ENCODE data around the gene RBBP5. TPM values are rescaled to one million over a fixed set of nuclear protein-coding genes. Genes with fewer than 3 reads are reported as not detected.
A peak's percentile ranks its signal among the peaks of the same experiment; 100 is the strongest.

The RBBP5 gene
- total RNA-seq, 1 experiment from 2014 or later, result 24.5 TPM

DNA sequence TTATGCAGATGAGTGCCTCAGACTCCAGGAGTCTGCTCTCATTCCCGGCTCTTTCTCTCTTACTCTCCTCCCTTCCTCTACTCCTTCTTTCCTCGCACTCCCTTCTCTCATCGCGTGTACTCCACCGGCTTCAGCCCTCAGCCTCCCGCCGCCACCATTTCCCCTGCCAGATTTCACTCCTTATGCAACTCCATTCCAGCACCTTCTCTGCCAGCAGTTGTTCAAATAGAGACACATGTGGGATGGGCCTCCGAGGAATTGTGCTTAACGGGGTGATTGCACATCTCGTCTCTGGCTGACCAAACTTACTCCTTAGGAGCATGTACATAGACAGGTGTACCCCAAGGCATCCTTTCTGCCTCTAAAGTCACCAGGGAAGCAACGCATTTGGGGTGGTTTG lies 76.6 kb downstream of the RBBP5 start:
- H3K27me3 ChIP-seq (ENCODE audit: insufficient read depth, low read length), result peaks cover 36% of the 10 kb centered on the region; the same call in 1 of the 2 replicates
- TF ChIP-seq, protein P1, sequence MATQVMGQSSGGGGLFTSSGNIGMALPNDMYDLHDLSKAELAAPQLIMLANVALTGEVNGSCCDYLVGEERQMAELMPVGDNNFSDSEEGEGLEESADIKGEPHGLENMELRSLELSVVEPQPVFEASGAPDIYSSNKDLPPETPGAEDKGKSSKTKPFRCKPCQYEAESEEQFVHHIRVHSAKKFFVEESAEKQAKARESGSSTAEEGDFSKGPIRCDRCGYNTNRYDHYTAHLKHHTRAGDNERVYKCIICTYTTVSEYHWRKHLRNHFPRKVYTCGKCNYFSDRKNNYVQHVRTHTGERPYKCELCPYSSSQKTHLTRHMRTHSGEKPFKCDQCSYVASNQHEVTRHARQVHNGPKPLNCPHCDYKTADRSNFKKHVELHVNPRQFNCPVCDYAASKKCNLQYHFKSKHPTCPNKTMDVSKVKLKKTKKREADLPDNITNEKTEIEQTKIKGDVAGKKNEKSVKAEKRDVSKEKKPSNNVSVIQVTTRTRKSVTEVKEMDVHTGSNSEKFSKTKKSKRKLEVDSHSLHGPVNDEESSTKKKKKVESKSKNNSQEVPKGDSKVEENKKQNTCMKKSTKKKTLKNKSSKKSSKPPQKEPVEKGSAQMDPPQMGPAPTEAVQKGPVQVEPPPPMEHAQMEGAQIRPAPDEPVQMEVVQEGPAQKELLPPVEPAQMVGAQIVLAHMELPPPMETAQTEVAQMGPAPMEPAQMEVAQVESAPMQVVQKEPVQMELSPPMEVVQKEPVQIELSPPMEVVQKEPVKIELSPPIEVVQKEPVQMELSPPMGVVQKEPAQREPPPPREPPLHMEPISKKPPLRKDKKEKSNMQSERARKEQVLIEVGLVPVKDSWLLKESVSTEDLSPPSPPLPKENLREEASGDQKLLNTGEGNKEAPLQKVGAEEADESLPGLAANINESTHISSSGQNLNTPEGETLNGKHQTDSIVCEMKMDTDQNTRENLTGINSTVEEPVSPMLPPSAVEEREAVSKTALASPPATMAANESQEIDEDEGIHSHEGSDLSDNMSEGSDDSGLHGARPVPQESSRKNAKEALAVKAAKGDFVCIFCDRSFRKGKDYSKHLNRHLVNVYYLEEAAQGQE (IDR thresholded peaks at IDR 0.05; ENCODE audit: low read depth), result no peak
- TF ChIP-seq ZFX (IDR thresholded peaks at IDR 0.05) (no peak), POLR2A (IDR thresholded peaks at IDR 0.05; ENCODE audit: borderline replicate concordance, extremely low read depth, insufficient read depth, insufficient read length) (no peak), CBX3 (IDR thresholded peaks at IDR 0.05; ENCODE audit: low read depth) (no peak)
- RAD21 ChIA-PET (ENCODE audit: low non-redundant PET in 1 of 2, low total read pairs in 2 of 2, uncharacterized antibody in 2 of 2, unreplicated experiment in 2 of 2), result no interaction called here
- intact Hi-C loops (cut with micrococcal nuclease), result no loop called here
- no TSS peak for BruUV-seq (replicated peaks)
- POLR2A ChIA-PET, result no interaction called here
- DNase-seq (ENCODE audit: low read depth, low spot score) (no peak), ATAC-seq (no peak)
- no peak overlapping the region for H3K9ac ChIP-seq (ENCODE audit: low read length)
- H3K9me3 ChIP-seq (ENCODE audit: control insufficient read depth in 1 of 2, insufficient read depth in 1 of 2, low read depth in 1 of 2, low read length in 2 of 2), result no peaks in the 10 kb centered on the region
- CTCF ChIA-PET, result no interaction called here
- no peak overlapping the region for H3K4me2 ChIP-seq (ENCODE audit: low read length)
- H3K36me3 ChIP-seq (ENCODE audit: control insufficient read depth in 1 of 2, insufficient read depth in 2 of 2, low read length in 2 of 2), result no peaks in the 10 kb centered on the region
- H3K4me3 ChIP-seq (replicated peaks in 1 of 2; ENCODE audit: low read depth in 1 of 2, low read length in 2 of 2), result no peak overlapping the region
- no peaks in the 10 kb centered on the region for H4K20me1 ChIP-seq (ENCODE audit: insufficient read depth)
- H2AFZ ChIP-seq (ENCODE audit: low read depth, low read length, poor library complexity, severe bottlenecking), result no peak overlapping the region
- H3K27ac ChIP-seq (ENCODE audit: low read depth, low read length), result no peak overlapping the region
- no peaks in the 10 kb centered on the region for H3K4me1 ChIP-seq (ENCODE audit: control insufficient read depth in 1 of 2, insufficient read depth in 2 of 2, low read length in 2 of 2)
- H3K79me2 ChIP-seq (ENCODE audit: insufficient read depth, low read length), result no peaks in the 10 kb centered on the region
- H3K9me2 ChIP-seq (ENCODE audit: insufficient read depth), result no peaks in the 10 kb centered on the region

- no peaks in the 10 kb centered on the region for H3K4me1 ChIP-seq (ENCODE audit: control insufficient read depth in 1 of 2, insufficient read depth in 2 of 2, low read length in 2 of 2)
- TF ChIP-seq, protein P2, sequence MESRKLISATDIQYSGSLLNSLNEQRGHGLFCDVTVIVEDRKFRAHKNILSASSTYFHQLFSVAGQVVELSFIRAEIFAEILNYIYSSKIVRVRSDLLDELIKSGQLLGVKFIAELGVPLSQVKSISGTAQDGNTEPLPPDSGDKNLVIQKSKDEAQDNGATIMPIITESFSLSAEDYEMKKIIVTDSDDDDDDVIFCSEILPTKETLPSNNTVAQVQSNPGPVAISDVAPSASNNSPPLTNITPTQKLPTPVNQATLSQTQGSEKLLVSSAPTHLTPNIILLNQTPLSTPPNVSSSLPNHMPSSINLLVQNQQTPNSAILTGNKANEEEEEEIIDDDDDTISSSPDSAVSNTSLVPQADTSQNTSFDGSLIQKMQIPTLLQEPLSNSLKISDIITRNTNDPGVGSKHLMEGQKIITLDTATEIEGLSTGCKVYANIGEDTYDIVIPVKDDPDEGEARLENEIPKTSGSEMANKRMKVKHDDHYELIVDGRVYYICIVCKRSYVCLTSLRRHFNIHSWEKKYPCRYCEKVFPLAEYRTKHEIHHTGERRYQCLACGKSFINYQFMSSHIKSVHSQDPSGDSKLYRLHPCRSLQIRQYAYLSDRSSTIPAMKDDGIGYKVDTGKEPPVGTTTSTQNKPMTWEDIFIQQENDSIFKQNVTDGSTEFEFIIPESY (IDR thresholded peaks at IDR 0.05; ENCODE audit: extremely low read depth, insufficient replicate concordance, low read length), result no peak
- TF ChIP-seq, protein P1 (IDR thresholded peaks at IDR 0.05; ENCODE audit: low read depth), result peak; percentile 40
- no peaks in the 10 kb centered on the region for H3K79me2 ChIP-seq (ENCODE audit: insufficient read depth, low read length)
- no peak for DNase-seq (ENCODE audit: low read depth, low spot score)
- ChIA-PET RAD21 (ENCODE audit: low non-redundant PET in 1 of 2, low total read pairs in 2 of 2, uncharacterized antibody in 2 of 2, unreplicated experiment in 2 of 2) (no interaction called here), POLR2A (no interaction called here), CTCF (no interaction called here)
- peaks cover 36% of the 10 kb centered on the region; the same call in 1 of the 2 replicates for H3K27me3 ChIP-seq (ENCODE audit: insufficient read depth, low read length)
- no peak overlapping the region for H3K4me3 ChIP-seq (replicated peaks in 1 of 2; ENCODE audit: low read depth in 1 of 2, low read length in 2 of 2)
- no peak overlapping the region for H3K27ac ChIP-seq (ENCODE audit: low read depth, low read length)
- H3K9ac ChIP-seq (ENCODE audit: low read length), result no peak overlapping the region
- BruUV-seq (replicated peaks), result no TSS peak
- H3K9me3 ChIP-seq (ENCODE audit: control insufficient read depth in 1 of 2, insufficient read depth in 1 of 2, low read depth in 1 of 2, low read length in 2 of 2), result no peaks in the 10 kb centered on the region
- no peak for ATAC-seq
- H3K4me2 ChIP-seq (ENCODE audit: low read length), result no peak overlapping the region
- intact Hi-C loops (cut with micrococcal nuclease), result no loop called here
- H3K9me2 ChIP-seq (ENCODE audit: insufficient read depth), result no peaks in the 10 kb centered on the region
- H3K36me3 ChIP-seq (ENCODE audit: control insufficient read depth in 1 of 2, insufficient read depth in 2 of 2, low read length in 2 of 2), result no peaks in the 10 kb centered on the region
- no peaks in the 10 kb centered on the region for H4K20me1 ChIP-seq (ENCODE audit: insufficient read depth)
- no peak overlapping the region for H2AFZ ChIP-seq (ENCODE audit: low read depth, low read length, poor library complexity, severe bottlenecking)
Measured at GRCh38 chr1:205044741-205045140, 77.0 kb downstream of the RBBP5 start.

Data from HCT116 (cell line).